ENCODE results near the gene CRMP1.

DNA sequence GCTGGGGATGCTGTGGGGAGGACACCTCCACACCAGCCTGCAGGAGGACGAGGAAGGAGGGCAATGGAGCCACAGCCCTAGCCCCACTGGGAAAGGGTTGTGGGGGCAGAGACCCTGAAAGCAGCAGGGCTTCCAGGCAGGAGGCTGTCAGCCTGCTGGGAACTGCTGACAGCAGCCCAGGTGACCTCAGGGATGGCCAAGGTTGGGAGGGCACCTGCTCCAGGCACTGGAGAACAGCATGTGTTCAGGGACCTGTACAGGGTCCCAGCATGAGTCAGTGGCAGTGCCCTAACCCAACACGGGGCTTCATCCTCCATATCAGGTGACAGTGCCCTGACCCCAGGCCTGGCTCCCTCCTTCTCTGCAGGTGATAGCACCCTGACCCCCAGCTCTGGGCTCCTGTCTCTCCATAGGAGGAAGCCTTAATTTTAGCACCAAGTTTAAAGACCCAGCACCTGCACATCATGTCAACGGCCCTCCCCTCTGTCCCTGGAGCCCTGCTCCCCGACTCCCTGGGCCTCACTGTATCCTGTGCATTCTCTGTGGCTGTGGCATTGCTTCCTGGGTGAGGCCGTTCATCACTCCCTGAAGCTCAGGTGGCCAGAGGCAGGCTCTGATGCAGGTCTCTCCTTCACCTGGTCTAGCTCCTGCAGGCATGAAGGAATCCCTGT, 66.3 kb downstream of the CRMP1 start:
- no peak for TF ChIP-seq FOXK2 (IDR thresholded peaks at IDR 0.05)
- no peak for TF ChIP-seq SP1 (IDR thresholded peaks at IDR 0.05)

All from HEK293T (cell line).